Measurements from ENCODE around the gene FAM76B.

FAM76B gene

DNA sequence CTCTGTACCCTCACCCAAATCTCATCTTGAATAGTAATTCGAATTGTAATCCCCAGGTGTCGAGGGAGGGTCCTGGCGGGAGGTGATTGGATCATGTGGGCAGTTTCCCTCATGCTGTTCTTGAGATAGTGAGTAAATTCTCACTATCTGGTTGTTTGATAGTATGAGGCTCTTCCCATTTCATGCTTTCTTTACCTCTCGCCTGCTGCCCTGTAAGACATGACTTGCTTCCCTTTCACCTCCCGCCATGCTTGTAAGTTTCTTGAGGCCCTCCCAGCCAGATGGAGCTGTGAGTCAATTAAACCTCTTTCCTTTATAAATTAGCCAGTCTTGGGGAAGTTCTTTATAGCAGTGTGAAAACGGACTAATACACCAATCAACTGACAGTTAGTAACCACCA is 60.1 kb downstream of the FAM76B start:
- no peak for DNase-seq (ENCODE audit: low spot score)

DNA sequence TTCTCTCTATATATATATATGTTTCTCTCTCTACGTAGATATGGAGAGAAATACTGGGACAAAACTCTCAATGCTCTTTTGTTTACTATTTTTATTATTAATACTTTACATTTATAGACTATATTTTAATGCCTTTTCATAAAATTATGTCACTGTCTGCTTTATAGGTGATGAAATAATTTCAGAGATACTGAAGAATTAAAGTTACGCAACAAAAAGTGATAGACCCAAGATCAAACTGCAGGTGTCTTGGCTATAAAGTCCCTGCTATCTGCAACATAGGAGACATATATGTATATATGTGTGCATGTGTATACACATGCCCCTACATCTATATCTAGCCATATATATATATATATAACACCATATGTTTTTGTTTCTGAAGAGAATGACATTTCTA is 60.8 kb downstream of the FAM76B start:
- DNase-seq (ENCODE audit: low spot score) = no peak

- no peak for DNase-seq (ENCODE audit: low spot score)
Observed at GRCh38 chr11:95728094-95728493, 61.5 kb downstream of the FAM76B start.

GRCh38 chr11:95727620-95728019 is 62.0 kb downstream of the FAM76B start:
- DNase-seq (ENCODE audit: low spot score) = no peak

GRCh38 chr11:95727111-95727510 is 62.5 kb downstream of the FAM76B start:
- DNase-seq (ENCODE audit: low spot score) = no peak

DNA sequence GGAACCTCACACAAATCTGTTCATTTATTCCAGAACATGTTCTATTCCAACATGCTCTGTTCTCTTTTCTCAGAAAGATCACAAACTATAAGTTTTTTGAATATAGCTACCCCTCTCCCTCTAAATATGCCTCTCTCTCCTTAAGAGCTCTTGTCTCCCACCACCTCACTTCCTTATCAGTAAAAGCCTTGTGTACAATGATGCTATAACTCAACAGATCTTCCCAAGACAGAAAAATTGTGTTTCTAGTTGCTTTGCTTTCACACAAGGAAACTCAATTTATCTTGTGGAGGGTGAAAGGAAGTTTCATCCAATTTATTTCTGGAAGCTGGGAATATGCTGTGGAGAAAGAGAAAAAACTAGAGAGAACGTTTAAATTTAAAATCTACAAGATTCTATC is 64.4 kb downstream of the FAM76B start:
- no peak for DNase-seq (ENCODE audit: low spot score)

- no peak for DNase-seq (ENCODE audit: low spot score)
Observed at GRCh38 chr11:95723361-95723942, 66.1 kb downstream of the FAM76B start.

- DNase-seq (ENCODE audit: low spot score) = no peak
Observed at GRCh38 chr11:95720195-95720594, 69.4 kb downstream of the FAM76B start.

All from NAMALWA (cell line).